ENCODE measurements around the gene CLASRP. TPM values are rescaled to one million over a fixed set of nuclear protein-coding genes. Genes with fewer than 3 reads are reported as not detected.

CLASRP gene
- total RNA-seq, 2 experiments from 2014 or later: 84.3 to 88.0 TPM

Other genes with a start within 250 kb of the CLASRP start
- not detected for gene BCAM, start 229.9 kb upstream of the CLASRP start, total RNA-seq
- under 1 TPM; 0.25 to 0.38 TPM for gene NECTIN2, start 192.7 kb upstream of the CLASRP start, total RNA-seq
- 10 to 100 TPM; 46.6 to 47.4 TPM for gene TOMM40, start 147.8 kb upstream of the CLASRP start, total RNA-seq
- gene APOE, start 133.2 kb upstream of the CLASRP start, total RNA-seq: not detected
- 1 to 10 TPM in 1 of 2 experiments, under 1 TPM in 1; 0.78 to 2.3 TPM for gene APOC1, start 124.4 kb upstream of the CLASRP start, total RNA-seq
- not detected for gene APOC4, start 96.8 kb upstream of the CLASRP start, total RNA-seq
- not detected for gene APOC2, start 93.0 kb upstream of the CLASRP start, total RNA-seq
- 10 to 100 TPM; 66.9 to 68.6 TPM for gene CLPTM1, start 83.7 kb upstream of the CLASRP start, total RNA-seq
- gene RELB, start 37.6 kb upstream of the CLASRP start, total RNA-seq: 10 to 100 TPM; 32.6 to 33.5 TPM
- 1 to 10 TPM; 5.4 to 5.9 TPM for gene ZNF296, start 37.4 kb downstream of the CLASRP start, total RNA-seq
- 10 to 100 TPM; 31.7 to 35.5 TPM for gene GEMIN7, start 40.2 kb downstream of the CLASRP start, total RNA-seq
- gene PPP1R37, start 54.1 kb downstream of the CLASRP start, total RNA-seq: 10 to 100 TPM; 16.3 to 16.4 TPM
- under 1 TPM; 0.10 to 0.15 TPM for gene NKPD1, start 121.9 kb downstream of the CLASRP start, total RNA-seq
- gene TRAPPC6A, start 139.2 kb downstream of the CLASRP start, total RNA-seq: 10 to 100 TPM; 64.4 to 65.0 TPM
- 10 to 100 TPM; 16.3 to 20.4 TPM for gene BLOC1S3, start 139.7 kb downstream of the CLASRP start, total RNA-seq
- not detected for gene EXOC3L2, start 206.4 kb downstream of the CLASRP start, total RNA-seq
- 10 to 100 TPM; 26.9 to 33.3 TPM for gene MARK4, start 212.2 kb downstream of the CLASRP start, total RNA-seq